HG03159 (cell line): ENCODE data around the gene PYROXD2.

Experiments
- ATAC-seq: cut with Tn5 transposase; IDR thresholded peaks from one replicate; pipeline ENCODE4 v1.9.1; 2021; ENCODE audit warnings: mild to moderate bottlenecking, moderate library complexity; ENCODE audit not compliant: unreplicated experiment

Gene PYROXD2

DNA sequence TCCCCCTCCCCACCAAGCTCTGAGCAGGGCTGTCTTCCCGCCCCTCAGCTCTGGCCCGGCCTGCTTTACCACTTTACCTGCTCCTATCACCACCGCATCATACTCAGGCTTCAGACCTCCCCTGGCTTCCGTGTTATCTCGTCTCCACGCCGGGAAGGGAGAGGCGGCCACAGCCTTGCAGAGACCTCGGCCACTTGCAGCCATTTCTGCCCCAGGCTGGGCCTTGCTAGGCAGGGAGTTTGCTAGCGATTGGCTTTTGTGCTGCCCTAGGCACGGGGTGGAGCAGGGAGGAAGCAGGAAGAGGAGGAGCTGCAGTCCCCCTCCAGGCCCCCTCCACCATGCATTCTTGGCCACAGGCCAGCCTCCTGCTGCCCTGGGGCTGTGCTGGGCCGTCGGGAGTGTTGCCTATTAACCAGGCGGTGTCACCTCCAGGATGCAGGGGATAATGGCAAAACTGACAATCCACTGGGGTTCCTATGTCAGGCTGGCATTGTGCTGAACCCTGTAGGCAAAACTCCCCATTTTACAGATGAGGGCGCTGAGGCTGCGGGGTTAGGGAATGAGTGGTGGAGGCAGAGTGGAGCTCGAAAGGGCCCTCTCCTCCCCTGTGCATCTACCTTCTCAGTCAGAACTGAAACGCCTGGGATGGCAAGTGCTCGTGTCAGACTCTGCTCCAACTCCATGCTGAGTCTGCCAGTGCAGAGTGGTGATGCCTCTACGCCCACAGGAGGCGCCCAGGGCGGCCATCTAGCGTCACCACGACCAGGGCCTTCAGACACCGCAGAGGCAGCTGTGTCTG is at the start of gene PYROXD2:
TSS of gene PYROXD2 (minus strand) at position 251 of the 799 bp plus-strand sequence. CDS start at position 204, 47 bp downstream.
- ATAC-seq, result peak; percentile 49

- no peak for ATAC-seq
Observed at GRCh38 chr10:98463976-98464754, 49.2 kb upstream of the PYROXD2 start.

DNA sequence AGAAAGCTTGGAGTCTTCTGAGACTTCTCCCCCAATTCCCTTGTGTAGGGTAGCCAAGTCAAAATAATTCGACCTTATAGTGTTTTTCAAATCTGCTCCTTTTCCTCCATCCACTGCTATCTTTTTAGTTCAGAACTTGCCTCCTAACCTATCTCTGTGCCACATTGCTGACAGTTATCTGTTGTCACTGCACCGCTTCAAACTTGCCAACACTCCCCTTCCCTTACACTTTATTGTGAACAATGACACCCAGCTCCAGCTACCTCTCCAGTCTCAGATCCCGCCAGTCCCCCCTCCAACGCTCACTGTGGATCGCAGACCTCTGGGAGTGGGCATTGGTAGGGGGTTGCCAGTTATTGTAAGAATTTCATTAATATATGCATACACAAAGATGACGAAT is 48.0 kb upstream of the PYROXD2 start:
- no peak for ATAC-seq

DNA sequence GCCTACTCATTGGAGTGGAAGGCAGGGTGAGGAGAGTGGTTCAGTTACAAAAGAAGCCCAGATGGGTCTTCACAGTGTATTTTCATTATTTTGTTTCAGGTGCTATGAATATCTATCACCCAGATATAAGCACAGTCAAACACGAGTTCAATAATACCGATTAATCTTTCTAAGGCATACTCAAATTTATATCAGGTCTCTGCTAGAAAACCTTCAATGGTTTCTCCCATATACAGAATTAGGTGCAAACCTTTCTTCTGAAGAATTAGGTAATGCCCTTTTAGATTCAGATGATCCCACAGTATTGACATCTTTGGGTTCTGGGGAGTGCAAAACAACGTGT is 46.5 kb upstream of the PYROXD2 start:
- no peak for ATAC-seq

DNA sequence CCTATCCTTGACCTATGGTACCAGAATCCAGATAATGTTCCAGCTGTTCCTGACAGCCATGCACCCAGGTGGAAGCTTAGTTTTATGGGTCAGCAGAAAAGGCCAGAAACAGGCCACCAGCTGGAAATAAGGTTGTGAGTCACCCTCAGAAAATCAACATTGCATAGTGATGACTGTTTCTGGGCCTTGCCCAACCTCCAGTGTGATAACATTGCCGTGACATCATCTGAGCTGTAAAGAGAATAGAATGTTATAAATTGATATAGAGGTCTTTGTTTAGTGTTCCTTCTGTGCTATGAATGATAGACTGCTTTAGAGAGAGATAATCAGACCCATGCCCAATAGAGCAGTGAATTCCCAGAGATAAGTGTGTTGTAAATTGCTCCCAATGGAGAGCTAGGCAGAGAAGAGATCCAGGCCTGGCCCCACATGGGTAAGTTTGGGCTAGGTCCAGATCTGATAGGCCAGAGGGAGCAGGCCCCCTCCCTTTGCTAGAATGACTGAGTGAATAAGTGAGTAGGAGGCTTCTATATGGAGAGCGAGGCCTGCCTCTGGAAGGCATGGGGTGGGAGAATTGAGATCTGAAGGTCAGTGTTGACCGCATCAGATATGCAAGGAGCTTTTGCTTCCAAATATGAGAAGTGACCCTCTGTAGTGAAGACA is 46.0 kb upstream of the PYROXD2 start:
- ATAC-seq, result no peak

GRCh38 chr10:98458809-98459784 is 44.1 kb upstream of the PYROXD2 start:
- no peak for ATAC-seq

GRCh38 chr10:98457721-98458120 is 42.7 kb upstream of the PYROXD2 start:
- no peak for ATAC-seq

DNA sequence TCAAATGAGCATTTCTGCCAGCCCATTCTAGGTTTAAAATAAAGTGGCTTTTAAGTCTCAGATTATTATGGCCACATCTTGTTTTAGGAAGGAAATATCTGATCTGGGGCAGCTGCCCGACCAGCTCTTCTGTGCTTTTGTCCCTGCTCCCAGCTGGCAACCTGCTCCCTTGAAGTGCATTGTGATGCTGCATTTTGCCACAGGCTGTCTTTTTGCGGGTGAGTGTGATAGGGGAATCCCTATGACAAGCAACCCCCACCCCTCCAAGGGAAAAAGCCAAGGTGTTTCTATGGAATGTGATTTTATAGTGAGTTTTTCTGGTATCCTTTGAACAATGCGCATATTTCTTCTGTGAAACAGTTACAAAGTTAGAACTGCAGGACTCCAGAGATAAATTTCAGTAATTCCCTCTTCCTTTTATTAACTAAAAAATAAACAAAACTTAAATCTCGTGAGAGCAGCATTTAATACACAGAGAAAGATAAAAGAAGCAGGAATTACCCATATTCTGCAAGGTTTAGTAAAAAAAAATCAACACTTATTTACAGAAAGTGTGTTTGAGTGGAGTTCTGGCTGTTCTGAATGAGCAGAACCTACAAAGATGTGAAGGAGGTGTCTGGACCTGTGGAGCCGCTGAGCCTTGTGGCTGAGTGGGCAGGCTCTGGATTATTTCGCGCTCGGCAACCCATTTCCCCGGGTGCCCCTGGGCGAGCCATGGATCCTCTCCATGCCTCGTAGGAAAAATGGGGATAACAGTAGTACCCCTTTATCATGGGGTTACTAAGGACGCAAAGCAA is 41.9 kb upstream of the PYROXD2 start:
- no peak for ATAC-seq

DNA sequence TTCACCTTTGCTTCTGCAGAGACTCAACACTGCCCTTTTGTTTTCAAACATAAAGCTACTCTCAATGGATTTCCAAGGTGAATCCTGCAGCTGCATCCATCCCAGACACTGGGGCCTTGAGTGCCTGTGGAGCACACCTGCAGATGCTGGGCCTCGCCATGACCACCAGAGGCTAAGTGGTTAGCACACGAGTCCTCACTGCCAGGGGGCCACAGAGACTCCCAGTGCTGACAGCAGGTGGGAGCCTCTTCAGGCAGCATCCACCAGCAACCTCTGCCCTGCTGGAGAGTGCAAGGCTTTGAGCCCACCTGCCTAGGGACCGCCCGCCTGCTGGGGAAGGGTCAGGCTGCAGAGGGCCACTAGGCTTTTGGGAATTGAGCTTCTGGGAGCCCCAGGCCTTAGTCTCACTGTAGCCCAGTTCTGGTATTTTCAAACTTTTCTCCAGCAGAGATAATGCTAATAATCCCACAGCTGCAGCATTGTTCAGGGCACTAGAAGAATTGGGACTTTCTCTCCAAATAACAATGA is 41.1 kb upstream of the PYROXD2 start:
- ATAC-seq, result no peak

- no peak for ATAC-seq
Observed at GRCh38 chr10:98453729-98454128, 38.7 kb upstream of the PYROXD2 start.

- no peak for ATAC-seq
Observed at GRCh38 chr10:98450618-98451017, 35.6 kb upstream of the PYROXD2 start.

- ATAC-seq, result no peak
Observed at GRCh38 chr10:98449287-98449686, 34.3 kb upstream of the PYROXD2 start.

DNA sequence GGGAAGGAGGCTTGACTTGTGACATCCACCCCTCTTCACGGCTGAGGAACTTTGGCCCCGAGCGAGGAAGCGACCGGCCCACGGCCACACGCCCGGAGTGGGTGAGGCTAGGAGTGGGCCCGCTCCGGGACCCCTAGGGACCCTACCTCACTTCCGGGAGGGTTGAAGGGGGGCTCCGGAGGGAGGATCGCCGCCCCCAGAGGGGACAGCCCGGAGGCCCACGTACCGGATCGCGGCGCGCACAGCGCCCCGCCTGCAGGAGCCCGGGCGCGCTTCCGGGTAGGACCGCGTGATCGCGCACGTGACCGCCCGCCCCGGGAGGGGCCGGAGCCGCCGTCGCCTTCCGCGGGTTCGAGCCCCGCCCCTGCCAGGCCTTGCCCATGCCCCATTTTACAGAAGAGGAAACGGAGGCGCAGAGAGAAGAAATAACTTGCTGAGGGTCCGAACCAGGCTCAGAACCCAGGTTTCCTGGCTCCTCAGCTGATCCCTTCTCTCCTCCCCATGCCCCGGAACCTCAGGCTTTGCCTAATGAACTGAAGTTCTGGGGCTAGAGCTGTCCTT is 31.8 kb upstream of the PYROXD2 start, which contains the start of gene HPS1:
TSS of gene HPS1 (minus strand) at position 275 of the 561 bp plus-strand sequence. CDS start 3,695 bp downstream, outside the sequence.
- peak; percentile 87 for ATAC-seq

GRCh38 chr10:98446151-98446660 is 31.2 kb upstream of the PYROXD2 start:
- ATAC-seq, result peak; percentile 20

GRCh38 chr10:98445200-98445812 is 30.3 kb upstream of the PYROXD2 start:
- ATAC-seq, result no peak

GRCh38 chr10:98444314-98445006 is 29.5 kb upstream of the PYROXD2 start:
- ATAC-seq, result no peak

- ATAC-seq, result no peak
Observed at GRCh38 chr10:98438715-98439114, 23.7 kb upstream of the PYROXD2 start.

DNA sequence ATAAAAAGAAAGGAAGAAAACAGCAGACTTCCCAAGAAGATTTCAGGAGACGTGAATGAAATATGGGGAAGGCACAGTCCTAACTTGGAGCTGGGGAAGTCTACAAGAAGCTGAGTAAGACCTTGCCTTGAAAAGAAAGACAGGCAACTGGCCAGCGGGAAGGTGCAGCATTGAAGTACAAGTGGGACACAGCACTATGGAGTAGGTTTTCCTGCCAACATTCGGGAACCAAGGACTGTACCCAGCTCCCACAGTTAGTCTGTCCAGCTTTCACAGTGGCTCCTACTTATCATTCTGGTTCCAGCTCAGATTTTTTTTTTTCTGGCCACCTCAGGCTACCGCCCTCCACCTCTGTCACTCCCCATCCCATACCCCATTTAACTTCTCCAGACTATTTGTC is 21.7 kb upstream of the PYROXD2 start:
- ATAC-seq, result no peak
